Left lobe of liver (tissue), 2 donors: ENCODE measurements around the gene MRGPRF. TPM values are rescaled to one million over a fixed set of nuclear protein-coding genes. Genes with fewer than 3 reads are reported as not detected.
"Not testable (repeated sequence)": the region's sequence is repeated elsewhere in the genome, so short reads cannot be mapped to it uniquely, and the experiment has no call there.

ENCODE experiments used
- ATAC-seq: fragments of 200-7000 bp; cut with Tn5 transposase; one replicate; pipeline ENCODE4 v1.9.1; 2020; ENCODE audit warnings: mild to moderate bottlenecking, moderate library complexity
- DNase-seq: peaks from one replicate; pipeline ENCODE4 v3.0.0-alpha.2; 2020; ENCODE audit warnings: low spot score
- total RNA-seq: library from RNA; stranded (reverse); gene quantifications from one replicate; pipeline ENCODE4 v1.2.1, GENCODE V29; 2021
- donor health status: DM: no; HTN: no; CAD: no; lungs with moderate emphysema.
- donor health status: DM: no; HTN: yes; CAD: no.

MRGPRF gene
- total RNA-seq, 1 donor from 2014 or later, result 3.4 TPM

DNA sequence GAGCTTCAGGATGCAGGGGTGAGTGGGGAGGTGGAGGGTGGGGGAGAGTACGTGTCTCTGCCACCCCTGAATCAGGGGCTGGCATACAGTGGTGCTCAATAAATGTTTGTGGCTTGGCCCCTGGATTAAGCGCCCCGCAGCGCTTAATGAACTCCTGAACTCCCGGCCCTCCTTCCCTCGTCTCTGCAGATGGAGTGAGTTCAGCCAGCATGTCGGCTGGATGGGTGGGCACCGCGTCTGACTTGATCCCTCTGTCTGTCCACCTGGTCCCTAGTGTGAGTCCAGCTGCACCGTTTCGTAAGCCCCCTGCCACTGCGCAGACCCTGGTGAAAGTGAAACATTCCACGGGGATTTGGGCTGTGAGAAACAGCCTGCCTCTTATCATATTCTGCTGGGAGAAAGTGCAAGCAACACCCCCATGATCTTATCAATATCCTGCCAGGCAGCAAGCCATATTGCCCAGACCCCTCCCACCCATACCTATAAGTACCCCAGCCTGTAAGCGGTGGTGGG is 20.2 kb downstream of the MRGPRF start:
- DNase-seq (peak; percentile 33), ATAC-seq (no peak)

DNA sequence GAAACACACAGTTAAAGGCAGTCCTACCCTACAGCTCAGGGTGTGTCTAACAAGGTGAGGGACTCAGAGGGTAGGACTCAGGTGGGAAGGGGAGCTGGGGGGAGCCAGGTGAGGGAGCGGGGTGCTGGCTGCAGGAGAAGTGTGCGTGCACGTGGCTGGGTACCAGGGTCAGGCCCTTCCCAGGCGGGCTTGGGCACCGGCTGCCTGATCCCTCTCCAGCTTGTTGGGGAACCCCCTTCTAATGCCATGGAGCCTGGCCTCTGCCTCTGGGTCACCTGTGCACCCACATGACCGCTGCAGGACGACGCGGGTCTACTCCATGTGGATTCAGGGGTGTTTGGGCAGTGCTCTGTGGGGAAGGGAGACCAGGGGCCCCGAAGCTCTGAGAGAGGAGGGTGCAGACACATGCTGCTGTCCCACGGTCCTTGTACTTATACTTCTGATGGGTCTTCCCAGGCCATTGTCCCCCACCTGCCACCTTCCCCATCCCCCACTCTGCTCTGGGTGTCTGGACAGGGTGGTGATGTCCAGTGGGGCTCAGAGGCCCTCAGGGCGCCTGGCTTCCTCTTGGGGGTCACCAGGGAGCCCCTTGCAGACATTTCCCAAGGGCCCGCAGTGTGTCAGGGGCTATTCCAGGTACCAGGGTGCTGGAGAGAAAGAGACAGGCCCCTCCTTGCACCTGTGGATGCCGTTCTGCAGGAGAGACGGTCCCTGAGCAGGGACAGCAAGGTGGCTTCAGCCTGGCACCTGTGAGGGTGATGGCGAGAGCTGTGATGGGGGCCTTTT is 21.9 kb downstream of the MRGPRF start:
- peak; percentile 38 for DNase-seq
- no peak for ATAC-seq

DNA sequence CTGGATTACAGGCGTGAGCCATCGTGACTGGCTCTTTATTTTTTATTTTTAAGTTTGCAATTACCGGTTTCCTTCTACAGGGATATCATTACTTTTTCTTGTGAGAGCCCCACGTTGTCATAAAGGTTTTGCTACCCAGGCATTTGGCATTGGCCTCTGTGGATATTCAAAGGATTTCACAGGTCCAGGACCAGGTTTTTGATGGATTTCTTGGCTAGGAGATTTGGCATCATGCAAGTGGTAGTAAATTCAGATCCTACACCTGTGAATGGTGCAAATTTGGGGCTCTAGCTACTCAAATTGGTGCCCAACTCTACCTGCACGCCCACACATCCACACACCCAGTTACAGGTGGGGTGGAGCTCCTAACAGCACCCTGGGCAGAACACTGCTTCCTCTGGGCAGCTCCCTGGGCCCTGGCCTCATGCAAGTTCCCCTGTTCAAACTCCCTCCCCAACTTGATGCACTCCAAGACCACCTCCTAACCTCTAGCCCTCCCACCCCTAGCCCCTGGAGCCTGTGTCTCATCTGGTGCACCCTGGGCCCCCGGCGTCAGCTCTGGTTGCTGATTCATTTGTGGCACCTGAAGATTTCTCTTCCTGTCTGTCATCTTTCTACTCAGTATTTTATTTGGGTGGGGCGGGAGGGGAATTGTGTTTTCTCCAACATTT is 23.0 kb downstream of the MRGPRF start:
- ATAC-seq (no peak), DNase-seq (peak; percentile 29)

DNA sequence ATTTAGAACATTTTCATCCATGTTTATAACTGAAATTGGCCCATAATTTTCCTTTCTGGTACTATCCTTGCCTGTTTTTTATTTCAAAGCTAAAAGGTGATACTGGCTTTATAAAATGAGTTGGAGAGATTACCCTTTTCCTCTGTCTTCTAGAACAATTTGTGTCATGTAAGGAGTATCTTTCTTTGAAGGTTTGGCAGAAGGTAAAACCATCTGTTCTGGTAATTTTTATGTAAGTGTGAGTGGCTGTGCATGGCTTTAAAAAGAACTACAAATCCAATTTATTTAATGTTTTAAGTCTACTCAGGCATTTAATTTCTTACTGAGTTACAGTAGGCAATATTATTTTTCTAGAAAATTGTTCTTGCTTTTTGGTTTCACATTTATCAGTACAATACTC is 24.6 kb downstream of the MRGPRF start:
- ATAC-seq (no peak), DNase-seq (no peak)

DNA sequence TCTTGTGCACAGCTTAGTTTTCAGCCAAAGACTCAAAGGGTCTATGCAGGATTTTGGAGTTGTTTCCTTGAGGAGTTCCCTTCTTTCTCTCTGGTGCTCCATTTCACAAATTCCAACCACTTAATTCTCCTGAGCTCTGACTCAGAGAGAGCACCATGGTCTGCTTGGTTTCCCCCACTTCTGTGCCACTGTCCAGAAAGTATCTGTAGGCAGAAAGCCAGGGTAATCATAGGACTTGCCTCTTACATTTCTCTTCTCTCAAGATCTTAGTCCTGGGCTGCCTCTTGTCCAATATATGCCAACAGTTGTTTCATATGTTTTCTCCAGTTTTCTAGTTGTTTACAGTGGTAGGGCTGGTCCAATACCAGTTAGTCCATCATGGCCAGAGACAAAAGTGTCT is 25.8 kb downstream of the MRGPRF start:
- no peak for DNase-seq
- no peak for ATAC-seq

DNA sequence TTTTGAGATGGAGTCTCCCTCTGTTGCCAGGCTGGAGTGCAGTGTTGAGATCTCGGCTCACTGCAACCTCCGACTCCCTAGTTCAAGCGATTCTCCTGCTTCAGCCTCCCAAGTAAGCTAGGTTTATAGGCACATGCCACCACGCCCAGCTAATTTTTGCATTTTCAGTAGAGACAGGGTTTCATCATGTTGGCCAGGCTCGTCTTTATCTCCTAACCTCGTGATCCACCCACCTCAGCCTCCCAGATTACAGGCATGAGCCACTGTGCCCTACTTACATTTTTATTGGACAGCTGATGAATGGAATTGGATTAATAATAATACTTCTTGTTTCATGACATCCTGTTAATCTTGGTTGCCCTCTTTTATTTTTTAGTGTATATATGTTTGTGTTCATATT is 29.2 kb downstream of the MRGPRF start:
- DNase-seq (peak; percentile 1), ATAC-seq (no peak)

DNA sequence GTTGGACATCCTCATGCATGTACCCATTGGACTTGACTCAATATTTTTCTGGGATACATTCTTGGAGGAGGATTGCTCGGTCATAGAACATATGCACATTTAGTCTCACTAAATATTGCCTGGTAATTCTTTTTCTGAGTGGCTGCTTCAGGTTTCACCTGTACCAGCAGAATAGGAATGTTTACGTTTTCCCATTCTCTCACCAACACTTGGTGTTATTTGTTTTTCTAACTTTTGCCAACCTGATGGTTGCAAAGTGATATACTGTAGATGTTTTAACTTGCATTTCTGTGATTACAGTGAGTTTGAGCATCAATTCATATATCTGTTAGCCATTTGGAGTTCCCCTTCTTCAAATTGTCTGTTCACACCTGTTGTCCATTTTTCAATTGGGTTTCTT is 30.9 kb downstream of the MRGPRF start:
- ATAC-seq (no peak), DNase-seq (no peak)

DNA sequence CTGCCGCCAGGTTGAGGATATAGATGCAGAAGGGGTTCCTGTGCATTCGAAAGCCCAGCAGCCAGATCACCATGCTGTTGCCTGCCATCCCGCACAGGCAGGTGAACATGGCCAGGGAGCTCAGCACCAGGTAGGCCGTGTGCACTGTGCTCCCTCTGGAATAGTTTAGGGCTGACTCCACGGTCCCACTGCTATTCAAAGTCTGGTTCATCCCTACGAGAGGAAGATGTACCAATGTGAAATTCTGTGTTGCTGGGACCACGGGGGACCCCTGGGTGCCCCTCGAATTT is 32.3 kb downstream of the MRGPRF start, which contains the start of gene MRGPRD:
Gene MRGPRD (minus strand): TSS at position 211 of the 290 bp plus-strand sequence. CDS start 0 bp downstream, at position 211.
- DNase-seq, result no peak
- no peak for ATAC-seq

DNA sequence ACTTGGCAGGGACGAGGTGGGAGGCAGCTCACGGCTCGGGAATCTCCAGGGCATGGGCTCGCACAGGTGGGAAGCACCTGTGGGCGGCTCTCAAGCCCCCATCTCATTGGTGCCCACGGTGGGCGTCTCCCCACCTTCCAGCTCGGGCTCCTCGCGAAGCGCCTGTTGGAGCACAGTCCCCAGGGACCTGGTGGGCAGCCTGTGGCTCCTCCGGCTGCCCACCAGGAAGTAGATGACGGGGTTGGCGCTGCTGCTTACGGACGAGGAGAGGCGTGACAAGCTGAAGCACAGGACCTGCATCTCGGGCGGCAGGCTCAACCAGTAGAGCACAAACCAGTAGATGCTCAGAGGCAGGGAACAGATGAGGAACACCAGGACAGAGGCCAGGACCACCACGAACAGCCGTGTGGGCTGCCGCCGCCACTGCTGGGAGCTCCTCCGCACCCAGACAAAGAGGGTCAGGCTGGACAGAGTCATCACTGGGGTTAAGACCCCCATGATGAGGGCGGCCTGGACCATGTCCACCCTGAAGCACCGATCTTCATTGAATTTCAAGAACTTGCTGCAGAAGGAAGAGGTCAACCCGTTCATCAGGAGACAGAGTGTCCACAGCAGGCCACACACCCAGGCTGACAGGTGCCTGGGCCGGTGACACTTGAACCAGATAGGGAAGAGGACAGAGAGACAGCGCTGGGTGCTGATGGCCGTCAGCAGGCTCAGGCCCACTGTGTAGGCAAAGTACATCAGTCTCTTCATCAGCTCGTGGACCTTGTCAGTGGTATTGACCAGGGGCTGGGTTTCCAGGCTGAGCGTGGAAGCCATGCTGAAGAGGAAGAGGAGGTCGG is 32.9 kb downstream of the MRGPRF start:
- ATAC-seq, result no peak
- DNase-seq, result peak; percentile 36

DNA sequence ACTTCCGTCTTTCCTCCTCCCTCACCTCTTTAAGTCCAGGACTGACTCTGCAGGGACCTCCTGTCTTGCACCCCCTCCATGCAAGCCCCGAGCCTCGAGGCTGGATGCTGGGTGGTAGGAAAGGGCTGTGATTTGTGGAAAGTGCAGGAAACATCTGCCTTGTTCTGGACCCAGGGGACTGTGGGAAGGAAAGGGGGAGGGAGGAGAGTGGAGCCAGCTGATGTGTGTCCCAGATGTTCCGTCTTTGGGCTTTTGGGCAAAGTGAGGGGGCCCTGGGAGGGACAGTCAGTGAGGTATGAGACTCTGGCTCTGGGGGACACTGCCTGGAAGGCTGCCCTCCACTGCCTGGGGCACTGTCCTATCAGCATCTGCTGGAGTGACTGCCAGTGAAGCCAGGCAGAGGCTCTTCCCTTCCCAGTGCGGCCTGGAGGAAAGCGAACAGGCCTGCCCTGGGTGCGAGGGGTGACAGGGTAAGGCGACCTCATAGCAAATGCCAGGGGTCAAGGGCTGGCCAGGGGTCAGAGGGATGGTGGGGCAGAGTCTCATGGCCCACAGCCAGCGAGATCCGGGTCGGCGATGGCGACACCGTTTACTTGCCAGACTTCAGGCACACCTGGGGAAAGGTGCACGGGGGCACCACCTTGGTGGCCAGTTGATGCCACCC is 34.0 kb downstream of the MRGPRF start:
- ATAC-seq (no peak), DNase-seq (peak; percentile 41)

DNA sequence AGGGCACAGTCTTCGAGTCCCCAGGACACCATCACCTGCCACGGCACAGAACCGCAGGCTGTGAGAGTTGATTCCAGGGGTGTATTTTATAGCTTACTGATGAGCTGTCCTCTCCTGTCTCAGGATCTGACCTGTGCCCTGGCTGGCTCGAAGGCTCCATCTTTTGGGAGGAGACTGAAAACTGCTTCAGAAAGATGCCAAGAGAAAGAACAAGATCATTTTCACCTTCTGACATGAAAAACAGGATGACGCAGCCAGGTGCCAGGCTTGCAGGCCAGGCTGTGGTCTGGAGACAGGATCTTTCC is 34.5 kb downstream of the MRGPRF start:
- ATAC-seq (no peak), DNase-seq (no peak)

DNA sequence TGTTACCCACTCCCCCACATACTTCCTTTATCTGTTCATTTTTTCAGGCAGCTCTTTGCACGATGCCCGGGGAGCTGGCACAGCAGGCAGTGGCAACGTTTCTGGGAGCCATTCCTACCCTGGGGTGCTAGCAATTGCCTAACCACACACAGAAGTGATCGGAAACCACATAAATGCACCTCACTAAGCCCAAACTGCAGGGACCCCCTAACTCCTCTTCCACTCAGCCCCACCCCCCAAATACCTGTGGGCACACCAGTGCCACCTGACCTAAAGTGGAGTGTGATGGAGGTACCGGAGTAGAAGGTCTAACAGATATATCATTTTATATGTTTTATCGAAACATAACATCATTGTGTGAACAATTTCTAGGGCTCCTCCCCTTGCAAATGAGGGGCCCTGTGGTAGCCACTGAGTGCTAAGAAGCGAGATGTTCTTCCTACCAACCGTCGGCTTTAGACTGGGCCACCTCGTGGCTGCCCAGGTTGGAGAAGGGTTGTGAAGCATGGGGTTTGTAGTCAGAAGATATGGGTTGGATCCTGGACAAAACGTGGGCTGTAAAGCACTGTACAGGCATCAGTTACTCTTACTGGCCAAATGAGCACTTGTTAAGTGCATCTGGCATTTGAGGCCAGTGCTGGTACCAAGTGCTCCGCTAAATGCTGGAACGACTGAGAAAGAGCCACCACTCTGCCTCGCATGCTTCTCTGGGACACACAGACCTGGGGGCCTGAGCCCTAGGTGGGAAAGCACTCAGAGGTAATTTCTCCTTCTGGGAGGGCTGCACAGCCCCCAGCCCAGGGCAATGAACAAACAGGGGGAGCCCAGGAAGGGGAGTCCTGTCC is 35.0 kb downstream of the MRGPRF start:
- ATAC-seq (no peak), DNase-seq (peak; percentile 22)

DNA sequence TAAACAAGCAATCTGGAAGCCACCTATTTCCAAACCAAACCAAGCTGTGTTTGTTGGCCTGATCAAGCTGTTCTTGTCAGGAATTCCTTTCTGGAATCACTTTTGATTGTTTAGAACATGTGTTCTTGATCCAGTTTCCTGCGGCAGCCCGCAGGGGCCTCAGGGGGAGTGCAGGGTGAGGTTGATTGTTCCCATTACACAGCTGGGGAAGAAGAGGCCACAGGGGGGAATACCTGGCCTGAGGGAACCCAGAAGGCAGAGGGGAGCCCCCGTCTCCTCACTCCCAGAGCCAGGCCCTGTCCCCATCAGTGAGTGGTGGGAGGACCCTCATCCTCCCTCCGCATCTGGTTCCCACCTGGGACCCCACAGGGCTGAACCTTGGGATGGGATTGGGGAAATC is 36.5 kb downstream of the MRGPRF start:
- DNase-seq (peak; percentile 15), ATAC-seq (no peak)

DNA sequence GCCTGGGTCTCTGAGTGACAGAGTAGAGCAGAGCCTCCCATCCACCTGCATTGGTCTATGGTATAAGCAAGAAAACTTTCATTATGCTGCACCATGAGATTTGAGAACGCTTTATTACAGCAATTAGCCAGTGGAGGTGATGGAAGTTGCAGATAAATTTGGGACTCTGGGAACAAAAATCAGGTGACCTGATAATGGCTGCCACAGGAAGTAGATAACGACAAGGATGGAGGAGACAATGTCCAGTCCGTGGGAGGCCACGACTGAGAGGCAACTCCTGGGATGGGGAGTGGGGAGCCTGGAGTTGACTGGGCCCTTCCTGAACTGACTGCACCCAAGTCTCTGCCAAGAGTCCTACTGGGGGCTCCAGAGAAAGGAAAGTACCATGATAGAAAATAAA is 37.0 kb downstream of the MRGPRF start:
- no peak for ATAC-seq
- DNase-seq, result peak; percentile 14

DNA sequence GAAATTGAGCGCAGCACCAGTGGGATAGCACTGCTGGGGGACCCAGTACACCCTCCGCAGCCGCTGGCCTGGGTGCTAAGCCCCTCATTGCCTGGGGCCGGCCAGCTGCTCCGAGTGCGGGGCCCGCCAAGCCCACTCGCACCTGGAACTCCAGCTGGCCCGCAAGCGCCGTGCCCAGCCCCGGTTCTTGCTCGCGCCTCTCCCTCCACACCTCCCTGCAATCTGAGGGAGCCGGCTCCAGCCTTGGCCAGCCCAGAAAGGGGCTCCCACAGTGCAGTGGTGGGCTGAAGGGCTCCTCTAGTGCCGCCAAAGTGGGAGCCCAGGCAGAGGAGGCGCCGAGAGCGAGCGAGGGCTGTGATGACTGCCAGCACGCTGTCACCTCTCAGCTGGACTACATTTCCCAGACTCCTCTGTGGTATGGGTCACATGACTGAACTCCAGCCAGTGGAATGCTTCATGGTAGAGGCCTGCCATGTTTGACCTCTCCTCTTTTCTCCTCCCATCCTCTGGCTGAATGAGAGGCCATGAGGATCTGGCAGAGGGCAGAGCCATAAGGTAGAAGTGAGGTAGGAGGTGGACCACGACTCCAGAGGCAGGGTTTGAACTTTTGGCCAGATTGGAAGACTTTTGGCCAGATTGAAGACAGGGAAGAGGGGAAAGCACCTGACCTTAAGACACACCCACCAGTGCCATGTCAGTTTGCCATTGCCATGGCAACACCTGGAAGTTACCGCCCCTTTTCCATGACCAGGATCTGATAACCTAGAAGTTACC is 38.4 kb downstream of the MRGPRF start:
- DNase-seq (no peak), ATAC-seq (peak; percentile 74)

DNA sequence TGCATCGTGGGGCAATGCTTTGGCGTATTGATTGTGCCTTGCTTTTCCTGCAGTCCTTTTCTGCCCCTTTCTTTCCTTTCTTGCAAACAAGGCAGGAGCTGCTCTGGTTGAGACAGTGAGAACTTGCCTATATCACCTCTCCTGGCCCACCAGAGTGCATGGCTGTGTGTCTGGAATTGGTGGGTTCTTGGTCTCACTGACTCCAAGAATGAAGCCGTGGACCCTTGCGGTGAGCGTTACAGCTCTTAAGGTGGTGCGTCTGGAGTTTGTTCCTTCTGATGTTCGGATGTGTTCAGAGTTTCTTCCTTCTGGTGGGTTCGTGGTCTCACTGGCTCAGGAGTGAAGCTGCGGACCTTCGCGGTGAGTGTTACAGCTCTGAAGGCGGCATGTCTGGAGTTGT is 39.3 kb downstream of the MRGPRF start:
- DNase-seq, ATAC-seq: not testable (repeated sequence)

DNA sequence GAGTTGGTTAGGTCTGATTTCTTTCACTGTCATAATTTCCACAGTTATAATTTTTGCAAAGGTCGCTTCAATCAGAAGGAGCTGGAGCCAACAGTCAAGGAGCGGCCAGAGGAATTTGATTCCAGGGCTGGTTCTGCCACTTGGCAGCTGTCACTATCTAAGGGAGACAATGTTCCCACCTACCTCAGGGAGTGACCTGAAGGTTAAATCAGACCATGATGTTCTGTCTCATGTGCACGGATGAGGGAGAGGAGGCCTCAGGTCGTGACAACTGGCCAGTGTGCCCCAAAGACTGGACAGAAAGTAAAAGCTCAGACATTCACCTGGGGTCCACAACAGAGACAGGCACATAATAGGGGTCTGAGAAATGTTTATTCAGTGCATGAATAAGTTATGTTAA is 39.8 kb downstream of the MRGPRF start:
- DNase-seq (no peak), ATAC-seq (no peak)

DNA sequence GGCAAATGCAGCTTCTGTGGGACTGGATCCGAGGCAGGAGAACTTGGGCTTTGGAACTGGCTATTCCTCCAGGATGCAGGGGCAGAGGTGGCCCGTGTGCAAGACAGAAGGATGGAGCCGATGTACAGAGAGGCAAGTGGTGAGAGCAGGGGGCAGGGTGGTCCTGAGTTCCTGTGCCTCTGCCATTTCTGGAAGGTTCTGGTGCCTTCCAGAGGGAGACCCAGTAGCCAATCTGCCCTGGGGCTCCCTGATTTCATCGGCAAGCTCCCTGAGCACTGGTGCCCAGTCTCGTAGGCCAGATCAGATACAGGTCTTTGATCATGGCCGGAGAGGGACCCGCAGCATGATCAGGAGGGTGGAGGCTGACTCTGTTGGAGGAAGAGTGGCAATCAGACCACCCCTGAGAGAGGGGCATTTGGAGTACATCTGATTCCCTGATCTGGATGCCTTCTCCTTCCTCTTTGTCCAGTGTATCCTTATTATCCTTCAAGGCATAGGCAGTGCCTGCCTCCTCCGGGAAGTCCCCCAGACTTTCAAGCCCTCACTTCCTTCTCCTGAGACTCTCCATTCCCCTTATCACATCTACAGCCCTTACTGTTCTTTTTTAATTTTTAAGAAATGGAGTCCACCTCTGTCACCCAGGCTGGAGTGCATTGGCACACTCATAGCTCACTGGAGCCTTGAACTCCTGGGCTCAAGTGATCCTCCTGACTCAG is 42.0 kb downstream of the MRGPRF start:
- no peak for DNase-seq
- ATAC-seq, result no peak

DNA sequence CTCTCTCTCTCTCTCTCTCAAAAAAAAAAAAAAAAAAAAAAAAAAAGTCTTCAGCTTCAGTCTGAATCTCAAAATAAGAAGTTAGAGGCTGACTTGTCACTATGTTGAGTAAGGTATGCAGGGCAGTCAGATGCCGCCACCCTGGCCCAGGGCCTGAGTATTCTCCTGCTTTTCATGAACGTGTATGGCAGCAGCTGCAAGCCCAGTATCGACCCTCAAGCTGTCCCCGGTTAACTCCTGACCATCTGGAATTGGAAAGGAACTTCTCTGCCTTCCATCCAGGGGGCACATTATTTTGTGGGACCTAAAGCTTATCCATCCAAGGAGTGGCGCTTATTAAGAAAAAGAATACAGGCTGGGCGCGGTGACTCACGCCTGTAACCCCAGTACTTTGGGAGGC is 43.7 kb downstream of the MRGPRF start:
- no peak for DNase-seq

More for the DNA sequence above, 43.7 kb downstream of the MRGPRF start:
- ATAC-seq, result no peak
